B cell (primary cell): ENCODE measurements around the gene NR1D1. TPM values are rescaled to one million over a fixed set of nuclear protein-coding genes. Genes with fewer than 3 reads are reported as not detected.
A peak's percentile ranks its signal among the peaks of the same experiment; 100 is the strongest.

Source experiments
- ATAC-seq: fragments of 200-7000 bp; cut with Tn5 transposase; one replicate; pipeline ENCODE4 v1.10.0; 2021; ENCODE audit warnings: low read depth, mild to moderate bottlenecking, moderate number of reproducible peaks, moderate library complexity
- CTCF ChIA-PET: fragments of 350-600 bp; sonication (Branson Sonifier 250); formaldehyde crosslinking; loops from one replicate; lab custom pipeline; 2021; ENCODE audit warnings: antibody characterized with exemption, inconsistent platforms; lab: Charles Lee
- POLR2A ChIA-PET: fragments of 350-600 bp; sonication (Branson Sonifier 250); formaldehyde crosslinking; loops from one replicate; lab custom pipeline; 2021; ENCODE audit warnings: antibody characterized with exemption; lab: Charles Lee
- DNase-seq: peaks from one replicate; pipeline ENCODE4 v3.0.0; 2013
- H2AFZ ChIP-seq: 2 replicates; pipeline ENCODE4 v1.6.1; 2012; ENCODE audit warnings: mild to moderate bottlenecking, low read depth, low read length; ENCODE audit not compliant: insufficient read depth, poor library complexity, severe bottlenecking
- H3K27ac ChIP-seq, 2 donors: 1 replicate in 1 of 2; 2 replicates in 1 of 2; pipeline ENCODE4 v1.5.1; 2012 to 2013; ENCODE audit warnings: low read length in 2 of 2, mild to moderate bottlenecking in 2 of 2, moderate library complexity in 1 of 2
- H3K27me3 ChIP-seq, 4 experiments: fragments of 200-600 bp in 1 of 4; sonication (generic) in 1 of 4; replicated peaks in 1 of 4; 1 replicate in 2 of 4; 2 replicates in 2 of 4; pipeline versions ENCODE4 v1.6.1 to v1.7.0; 2013 to 2016; ENCODE audit warnings: low read length in 3 of 4, mild to moderate bottlenecking in 2 of 4, mixed read lengths in 1 of 4, moderate library complexity in 1 of 4; ENCODE audit not compliant: insufficient read depth in 4 of 4, control insufficient read depth in 3 of 4; ENCODE audit errors: control extremely low read depth in 1 of 4
- H3K36me3 ChIP-seq, 2 experiments: replicated peaks in 1 of 2; 1 replicate in 1 of 2; 2 replicates in 1 of 2; pipeline versions ENCODE4 v1.6.1 to v1.7.1; 2013; ENCODE audit warnings: low read length in 1 of 2; ENCODE audit not compliant: insufficient read depth in 2 of 2, control insufficient read depth in 1 of 2; ENCODE audit errors: control extremely low read depth in 1 of 2, extremely low read depth in 1 of 2
- H3K4me1 ChIP-seq, 2 donors: fragments of 200-600 bp in 1 of 2; sonication (generic) in 1 of 2; 1 replicate in 1 of 2; 2 replicates in 1 of 2; pipeline versions ENCODE4 v1.5.1 to v1.6.1; 2013 to 2017; ENCODE audit warnings: low read length in 2 of 2; ENCODE audit not compliant: control insufficient read depth in 2 of 2, insufficient read depth in 2 of 2
- H3K4me2 ChIP-seq: replicated peaks from 2 replicates; pipeline ENCODE3; 2012; ENCODE audit warnings: mild to moderate bottlenecking, low read depth, low read length; ENCODE audit not compliant: poor library complexity, severe bottlenecking
- H3K4me3 ChIP-seq, 5 experiments: fragments of 200-600 bp in 1 of 5; sonication (generic) in 1 of 5; 1 replicate in 3 of 5; 2 replicates in 2 of 5; pipeline versions ENCODE4 v1.5.1 to v1.7.0; 2011 to 2016; ENCODE audit warnings: low read length in 4 of 5, mild to moderate bottlenecking in 4 of 5, low read depth in 2 of 5, control low read depth in 1 of 5, moderate library complexity in 1 of 5; ENCODE audit not compliant: insufficient read depth in 1 of 5; ENCODE audit errors: control extremely low read depth in 1 of 5, extremely low read depth in 1 of 5
- H3K79me2 ChIP-seq: fragments of 200-600 bp; sonication (generic); one replicate; pipeline ENCODE4 v1.6.0; 2016; ENCODE audit warnings: low read length; ENCODE audit not compliant: control insufficient read depth, insufficient read depth
- H3K9ac ChIP-seq: fragments of 200-600 bp; sonication (generic); 2 replicates; pipeline ENCODE4 v1.6.1; 2017; ENCODE audit warnings: mild to moderate bottlenecking, low read length, moderate library complexity
- H3K9me3 ChIP-seq, 3 donors: one replicate each; pipeline versions ENCODE4 v1.6.1 to v1.7.1; 2013; ENCODE audit warnings: low read length in 2 of 3; ENCODE audit not compliant: control insufficient read depth in 2 of 3, insufficient read depth in 1 of 3; ENCODE audit errors: control extremely low read depth in 1 of 3
- H4K20me1 ChIP-seq: 2 replicates; pipeline ENCODE4 v1.6.0; 2012; ENCODE audit warnings: mild to moderate bottlenecking, low read length; ENCODE audit not compliant: insufficient read depth, control insufficient read depth, poor library complexity, severe bottlenecking
- H3K27ac Mint-ChIP-seq: one replicate; pipeline ENCODE4 v1.8.0; 2021; ENCODE audit warnings: mixed read lengths
- H3K27me3 Mint-ChIP-seq: one replicate; pipeline ENCODE4 v1.8.0; 2021; ENCODE audit warnings: mixed read lengths
- H3K4me1 Mint-ChIP-seq: one replicate; pipeline ENCODE4 v1.8.0; 2021; ENCODE audit warnings: mixed read lengths
- H3K4me3 Mint-ChIP-seq: one replicate; pipeline ENCODE4 v1.8.0; 2021; ENCODE audit warnings: mixed read lengths
- H3K9me3 Mint-ChIP-seq: one replicate; pipeline ENCODE4 v1.8.0; 2022; ENCODE audit warnings: mixed read lengths; ENCODE audit not compliant: insufficient read depth
- EZH2 ChIP-seq: IDR thresholded peaks from 2 replicates; pipeline ENCODE4 v1.6.1; 2012; ENCODE audit warnings: borderline replicate concordance, low read depth, mild to moderate bottlenecking, moderate library complexity, low read length; ENCODE audit not compliant: insufficient read depth, poor library complexity, severe bottlenecking
- WGBS: methylation state at CpG from one replicate; pipeline ENCODE4 v1.1.5; 2013; ENCODE audit warnings: missing lambda C conversion rate; ENCODE audit not compliant: insufficient coverage; 5-methylcytosine and 5-hydroxymethylcytosine counted together
- intact Hi-C: fragments of 100-400 bp; cut with micrococcal nuclease; formaldehyde crosslinking; loops from one replicate; pipeline ENCODE4 v1.10.0; 2022
- polyA plus RNA-seq: library from polyadenylated mRNA; depleted of rRNA; stranded (reverse); fragments of >200 nt; gene quantifications from 2 replicates; pipeline ENCODE4 v1.2.3, GENCODE V29; 2012
- total RNA-seq, 2 donors: library from RNA; stranded (reverse); fragments of 120-200 nt in 1 of 2; gene quantifications; 1 replicate in 1 of 2; 2 replicates in 1 of 2; pipeline versions ENCODE4 v1.2.3 to v1.2.4, GENCODE V29; 2013 to 2022
- TF ChIP-seq, protein P1 (sequence below): fragments of 200-600 bp; IDR thresholded peaks from one replicate; pipeline ENCODE4 v1.8.0; 2022; ENCODE audit warnings: antibody characterized with exemption, mild to moderate bottlenecking

The NR1D1 gene
- total and polyA plus RNA-seq, 2 donors (not counting 1 experiment from before 2014, with no cell fraction given): 6.7 to 7.7 TPM

DNA sequence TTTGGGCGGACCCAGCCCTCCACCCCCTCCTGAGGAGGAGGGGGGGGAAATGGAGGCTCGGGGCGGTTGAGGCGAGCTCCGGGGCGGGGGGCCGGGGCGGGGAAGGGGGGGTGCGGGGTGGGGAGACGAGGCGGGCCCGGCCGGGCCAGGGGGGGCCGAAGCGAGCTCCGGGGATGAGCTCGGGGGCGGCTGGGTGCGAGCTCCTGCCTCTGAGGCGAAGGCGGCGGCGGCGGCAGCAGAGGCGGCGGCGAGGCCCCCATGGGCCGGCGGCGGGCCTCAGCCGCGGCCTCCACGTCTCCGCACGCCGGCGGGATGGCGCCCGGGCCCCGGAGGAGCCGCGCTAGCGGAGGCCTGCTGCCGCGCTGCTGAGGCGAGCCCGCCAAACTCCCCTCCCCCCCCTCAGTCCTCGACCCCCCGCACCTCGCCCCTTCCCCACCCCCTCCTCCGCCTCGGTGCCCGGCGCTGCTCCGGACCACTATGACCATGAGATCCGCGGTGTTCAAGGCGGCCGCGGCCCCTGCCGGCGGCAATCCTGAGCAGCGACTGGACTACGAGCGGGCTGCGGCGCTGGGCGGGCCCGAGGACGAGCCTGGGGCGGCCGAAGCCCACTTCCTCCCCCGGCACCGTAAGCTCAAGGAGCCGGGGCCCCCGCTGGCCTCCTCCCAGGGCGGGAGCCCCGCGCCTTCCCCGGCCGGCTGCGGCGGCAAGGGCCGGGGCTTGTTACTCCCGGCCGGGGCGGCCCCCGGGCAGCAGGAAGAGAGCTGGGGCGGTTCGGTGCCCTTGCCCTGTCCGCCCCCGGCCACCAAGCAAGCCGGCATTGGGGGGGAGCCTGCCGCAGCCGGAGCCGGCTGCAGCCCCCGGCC lies 22.0 kb upstream of the NR1D1 start:
- Histone ChIP-seq H3K4me2 (peak overlapping the region; percentile 99), H3K9ac (peak overlapping the region; percentile 69), H3K9me3 (no peaks in the 10 kb centered on the region), H3K4me3 (peak overlapping the region in 4 of 5 experiments; percentile 72 to 81 (median 78)), H3K36me3 (peaks cover 0 to 4% of the 10 kb centered on the region in 2 experiments), H3K79me2 (peaks cover 36% of the 10 kb centered on the region), H3K27me3 (no peaks in the 10 kb centered on the region), H3K4me1 (peaks cover 21 to 23% of the 10 kb centered on the region in 2 donors), H2AFZ (peak overlapping the region; percentile 94), H4K20me1 (peaks cover 4% of the 10 kb centered on the region), H3K27ac (peak overlapping the region; percentile 55 to 79)
- Mint-ChIP-seq H3K27ac (peak overlapping the region; percentile 71), H3K9me3 (no peaks in the 10 kb centered on the region), H3K4me1 (peaks cover 32% of the 10 kb centered on the region), H3K4me3 (peak overlapping the region; percentile 86), H3K27me3 (no peaks in the 10 kb centered on the region)
- intact Hi-C loops: loop anchor here (1.0 kb wide), 1 partner anchor 18 kb away; the partner anchor contains the start of gene CASC3
- WGBS: under 1% methylated on average over 70 of the region's 97 CpGs
- ChIA-PET CTCF (interaction anchor here (0.7 to 5.1 kb wide), 10 partner anchors 10 to 96 kb away, joined by 3 to 70 read pairs (median 6); partner anchors contain the start of gene CASC3), POLR2A (interaction anchor here (0.6 to 3.5 kb wide), 7 partner anchors 9 to 444 kb away, joined by 3 to 56 read pairs (median 5); partner anchors contain the start of genes CASC3 and NR1D1)
- TF ChIP-seq, protein P1, sequence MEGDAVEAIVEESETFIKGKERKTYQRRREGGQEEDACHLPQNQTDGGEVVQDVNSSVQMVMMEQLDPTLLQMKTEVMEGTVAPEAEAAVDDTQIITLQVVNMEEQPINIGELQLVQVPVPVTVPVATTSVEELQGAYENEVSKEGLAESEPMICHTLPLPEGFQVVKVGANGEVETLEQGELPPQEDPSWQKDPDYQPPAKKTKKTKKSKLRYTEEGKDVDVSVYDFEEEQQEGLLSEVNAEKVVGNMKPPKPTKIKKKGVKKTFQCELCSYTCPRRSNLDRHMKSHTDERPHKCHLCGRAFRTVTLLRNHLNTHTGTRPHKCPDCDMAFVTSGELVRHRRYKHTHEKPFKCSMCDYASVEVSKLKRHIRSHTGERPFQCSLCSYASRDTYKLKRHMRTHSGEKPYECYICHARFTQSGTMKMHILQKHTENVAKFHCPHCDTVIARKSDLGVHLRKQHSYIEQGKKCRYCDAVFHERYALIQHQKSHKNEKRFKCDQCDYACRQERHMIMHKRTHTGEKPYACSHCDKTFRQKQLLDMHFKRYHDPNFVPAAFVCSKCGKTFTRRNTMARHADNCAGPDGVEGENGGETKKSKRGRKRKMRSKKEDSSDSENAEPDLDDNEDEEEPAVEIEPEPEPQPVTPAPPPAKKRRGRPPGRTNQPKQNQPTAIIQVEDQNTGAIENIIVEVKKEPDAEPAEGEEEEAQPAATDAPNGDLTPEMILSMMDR: peak; percentile 13
- TF ChIP-seq EZH2: no peak
- DNase-seq: peak; percentile 60
- ATAC-seq: peak; percentile 50
